HG02884 (cell line): ENCODE results near the gene POLA1.

ENCODE experiments used
- ATAC-seq: cut with Tn5 transposase; IDR thresholded peaks from one replicate; pipeline ENCODE4 v1.9.1; 2021; ENCODE audit warnings: mild to moderate bottlenecking, moderate library complexity; ENCODE audit not compliant: unreplicated experiment

The POLA1 gene

GRCh38 chrX:24956828-24957227, 263.1 kb downstream of the POLA1 start:
- ATAC-seq, result no peak

GRCh38 chrX:24961809-24962208, 268.1 kb downstream of the POLA1 start:
- no peak for ATAC-seq

- no peak for ATAC-seq
Observed at GRCh38 chrX:24963823-24964222, 270.1 kb downstream of the POLA1 start.

GRCh38 chrX:24965372-24965771, 271.7 kb downstream of the POLA1 start:
- no peak for ATAC-seq

GRCh38 chrX:24969812-24970211, 276.1 kb downstream of the POLA1 start:
- no peak for ATAC-seq

GRCh38 chrX:24979081-24979480, 285.4 kb downstream of the POLA1 start:
- ATAC-seq, result no peak

GRCh38 chrX:24981030-24981429, 287.3 kb downstream of the POLA1 start:
- no peak for ATAC-seq

GRCh38 chrX:24982306-24982965, 288.7 kb downstream of the POLA1 start:
- no peak for ATAC-seq

GRCh38 chrX:24983931-24984330, 290.2 kb downstream of the POLA1 start:
- no peak for ATAC-seq

GRCh38 chrX:24985120-24985519, 291.4 kb downstream of the POLA1 start:
- ATAC-seq, result no peak

- no peak for ATAC-seq
Observed at GRCh38 chrX:24987731-24988130, 294.0 kb downstream of the POLA1 start.

- no peak for ATAC-seq
Observed at GRCh38 chrX:24988314-24988713, 294.6 kb downstream of the POLA1 start.

- ATAC-seq, result no peak
Observed at GRCh38 chrX:24990535-24990934, 296.8 kb downstream of the POLA1 start.

GRCh38 chrX:24993879-24994278, 300.2 kb downstream of the POLA1 start:
- ATAC-seq, result no peak

- ATAC-seq, result no peak
Observed at GRCh38 chrX:24996096-24996709, 302.5 kb downstream of the POLA1 start.

GRCh38 chrX:24999511-24999910, 305.8 kb downstream of the POLA1 start:
- no peak for ATAC-seq

- no peak for ATAC-seq
Observed at GRCh38 chrX:25001808-25002660, 308.3 kb downstream of the POLA1 start.

- no peak for ATAC-seq
Observed at GRCh38 chrX:25002661-25003020, 308.9 kb downstream of the POLA1 start.

GRCh38 chrX:25003066-25003849, 309.5 kb downstream of the POLA1 start:
- ATAC-seq, result no peak

GRCh38 chrX:25004040-25004439, 310.3 kb downstream of the POLA1 start:
- ATAC-seq, result no peak

GRCh38 chrX:25004485-25005032, 310.8 kb downstream of the POLA1 start:
- ATAC-seq, result no peak
